H1 (cell line): ENCODE data around the gene MFSD6L. TPM values are rescaled to one million over a fixed set of nuclear protein-coding genes. Genes with fewer than 3 reads are reported as not detected.
A peak's percentile ranks its signal among the peaks of the same experiment; 100 is the strongest.

ENCODE experiments used
- GABPA ChIP-seq: IDR thresholded peaks from 2 replicates; pipeline ENCODE4 v1.6.1; 2011; ENCODE audit warnings: mild to moderate bottlenecking, low read length, moderate library complexity, borderline replicate concordance; ENCODE audit not compliant: insufficient read depth
- SIN3A ChIP-seq, 2 experiments: IDR thresholded peaks in 1 of 2; conservative IDR thresholded peaks in 1 of 2; 2 replicates each; pipeline ENCODE4 v1.6.1; 2011 to 2012; ENCODE audit warnings: low read length in 2 of 2, improper control_type of control experiment in 1 of 2, low read depth in 1 of 2, mild to moderate bottlenecking in 1 of 2
- polyA plus RNA-seq, 7 experiments: library from polyadenylated mRNA; depleted of rRNA in 3 of 7; stranded (reverse) in 5 of 7; unstranded in 2 of 7; fragments of >200 nt in 5 of 7; fragments of 200-250 nt in 2 of 7; gene quantifications; 1 replicate in 5 of 7; 2 replicates in 1 of 7; 4 replicates in 1 of 7; pipeline versions ENCODE4 v1.2.1 to v1.2.3, GENCODE V29; 2011 to 2013; ENCODE audit warnings: missing spikeins in 2 of 7, mixed read lengths in 2 of 7
- total RNA-seq: library from RNA; stranded (reverse); fragmentation: NEBNext Ultra II Directional; extraction: Animal tissue kit (Norgen Biotek cat#: 25700); gene quantifications from 2 replicates; pipeline ENCODE4 v1.2.1, GENCODE V29; 2021

The MFSD6L gene
- total and polyA plus RNA-seq, 2 of the 8 experiments (the other 6 are each of a cell fraction or from before 2014, with no cell fraction given), result 2.6 to 2.7 TPM

DNA sequence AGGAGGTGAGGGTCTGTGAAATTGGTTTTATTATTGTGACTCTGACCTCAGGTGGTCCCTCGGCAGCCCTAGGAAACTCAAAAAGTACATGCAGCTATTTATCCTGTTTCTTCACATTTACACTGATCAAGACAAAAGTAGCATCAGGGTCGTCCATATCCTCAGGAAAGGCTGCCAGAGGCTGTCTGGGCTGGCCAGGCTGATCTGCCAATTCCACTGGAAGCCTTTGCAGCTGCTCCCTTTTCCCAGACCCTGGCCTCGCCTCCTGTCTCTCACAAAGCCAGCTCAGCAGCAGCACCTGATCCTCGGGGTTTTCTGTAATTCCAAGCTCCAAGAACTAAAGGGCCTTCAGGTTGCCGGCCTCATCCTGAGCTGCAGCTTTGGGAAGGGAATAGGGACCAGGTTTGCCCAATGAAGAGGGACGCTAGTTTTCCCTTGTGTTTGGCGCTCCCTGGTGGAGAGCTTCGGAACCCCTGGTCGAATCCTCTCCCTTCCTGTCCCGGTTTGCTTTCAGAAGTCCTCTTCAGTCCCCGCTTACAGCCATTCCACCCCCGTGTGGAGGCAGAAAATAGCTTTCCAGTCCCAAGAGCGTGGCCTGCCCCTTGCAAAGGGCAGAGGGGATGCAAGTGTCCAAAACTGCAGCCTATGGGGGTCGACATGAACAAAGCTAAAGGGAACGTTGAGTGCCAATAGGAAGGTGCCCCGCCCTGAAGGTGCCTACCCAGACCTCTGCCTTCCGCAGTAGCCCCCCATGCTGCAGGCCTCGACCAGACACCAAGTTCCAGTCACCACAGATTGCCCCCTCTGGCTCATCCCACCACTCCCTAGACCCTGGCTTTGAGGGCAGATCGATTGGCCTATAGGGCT, 13.4 kb downstream of the MFSD6L start (continued):
- TF ChIP-seq GABPA, result peak; percentile 55; the same call in 1 of the 2 replicates
- TF ChIP-seq SIN3A (conservative IDR thresholded peaks at IDR 0.05 in 1 of 2, IDR thresholded peaks at IDR 0.05 in 1 of 2; ENCODE audit: low read depth in 1 of 2, low read length in 2 of 2), result 0 out of 4 replicates have a peak, but pooled peaks of 1 of the 2 experiments have one; percentile 50
- TF ChIP-seq, all 59 proteins: peak for 7
